ENCODE data around the gene SND1. TPM values are rescaled to one million over a fixed set of nuclear protein-coding genes. Genes with fewer than 3 reads are reported as not detected.

Gene SND1
- total RNA-seq, 2 donors from 2014 or later = 246 to 256 TPM

GRCh38 chr7:127974446-127975035 lies 322.5 kb downstream of the SND1 start:
- Mint-ChIP-seq H3K4me1 (peaks cover 9% of the 10 kb centered on the region), H3K9me3 (peaks cover 12% of the 10 kb centered on the region), H3K27ac (no peak overlapping the region), H3K4me3 (no peak overlapping the region), H3K27me3 (no peaks in the 10 kb centered on the region), H3K36me3 (ENCODE audit: low read depth) (peaks cover 74% of the 10 kb centered on the region)
- no peak for ATAC-seq (replicated peaks)

DNA sequence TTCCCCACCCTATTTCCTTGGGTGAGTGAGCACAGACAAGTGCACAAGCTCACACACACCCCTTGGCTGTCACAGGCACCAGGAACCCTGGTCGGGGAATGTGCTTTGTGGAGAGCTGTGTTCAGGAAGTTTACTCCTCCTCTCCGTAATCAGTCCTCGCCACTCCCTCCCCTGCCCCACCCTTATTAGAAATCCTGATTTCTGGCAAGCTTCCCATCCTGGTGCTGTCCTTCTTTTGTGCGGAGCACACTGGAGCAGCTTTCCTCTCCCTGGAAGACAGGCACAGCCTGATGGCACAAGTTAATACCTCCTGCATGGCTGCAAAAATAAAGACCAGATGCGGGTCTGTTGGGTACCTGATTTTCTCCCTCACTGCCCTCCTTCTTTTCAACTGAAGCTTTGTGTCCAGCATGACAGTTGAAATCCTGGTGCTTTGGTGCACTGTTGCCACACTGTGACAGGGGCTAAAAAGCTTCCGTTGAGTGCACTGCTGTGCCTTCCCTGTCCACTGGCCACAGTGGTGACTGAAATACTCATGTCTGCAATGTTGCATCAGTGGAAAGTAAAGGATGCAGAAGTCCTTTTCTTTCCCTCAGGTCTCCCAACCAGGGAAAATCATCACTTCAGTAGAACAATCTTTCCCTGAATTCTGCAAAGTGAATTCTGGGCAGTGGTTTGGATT lies 324.2 kb downstream of the SND1 start:
- H3K4me3 Mint-ChIP-seq = no peak overlapping the region
- no peak overlapping the region for H3K27ac Mint-ChIP-seq
- H3K4me1 Mint-ChIP-seq = peaks cover 9% of the 10 kb centered on the region
- ATAC-seq (replicated peaks) = no peak
- peaks cover 73% of the 10 kb centered on the region for H3K36me3 Mint-ChIP-seq (ENCODE audit: low read depth)
- H3K9me3 Mint-ChIP-seq = peaks cover 12% of the 10 kb centered on the region
- no peaks in the 10 kb centered on the region for H3K27me3 Mint-ChIP-seq

- Mint-ChIP-seq H3K9me3 (peaks cover 12% of the 10 kb centered on the region), H3K27me3 (no peaks in the 10 kb centered on the region), H3K4me1 (peaks cover 9% of the 10 kb centered on the region), H3K4me3 (no peak overlapping the region), H3K36me3 (ENCODE audit: low read depth) (peaks cover 67% of the 10 kb centered on the region), H3K27ac (no peak overlapping the region)
- ATAC-seq (replicated peaks) = no peak
Measured at GRCh38 chr7:127976738-127977120, 324.7 kb downstream of the SND1 start.

DNA sequence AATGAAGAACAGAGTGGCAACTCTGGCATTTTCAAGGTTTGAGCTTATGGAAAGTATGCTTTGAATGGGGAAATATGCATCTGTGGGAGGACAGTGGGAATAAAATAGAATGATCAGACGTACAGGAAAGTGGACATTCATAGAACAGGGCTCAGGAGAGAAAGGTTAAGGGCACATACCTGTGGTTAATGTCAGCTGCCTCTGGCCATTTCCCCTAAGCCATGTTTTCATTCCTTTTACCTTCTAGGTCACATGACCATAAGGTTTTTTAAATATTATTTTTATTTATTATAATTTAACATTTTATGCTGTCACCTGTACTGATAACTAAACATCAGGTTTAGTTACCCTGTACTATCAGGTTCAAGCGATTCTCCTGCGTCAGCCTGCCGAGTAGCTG lies 326.4 kb downstream of the SND1 start:
- Mint-ChIP-seq H3K9me3 (peaks cover 12% of the 10 kb centered on the region), H3K4me1 (peaks cover 4% of the 10 kb centered on the region), H3K27ac (no peak overlapping the region), H3K4me3 (no peak overlapping the region), H3K36me3 (ENCODE audit: low read depth) (peaks cover 54% of the 10 kb centered on the region), H3K27me3 (no peaks in the 10 kb centered on the region)
- ATAC-seq (replicated peaks) = no peak

DNA sequence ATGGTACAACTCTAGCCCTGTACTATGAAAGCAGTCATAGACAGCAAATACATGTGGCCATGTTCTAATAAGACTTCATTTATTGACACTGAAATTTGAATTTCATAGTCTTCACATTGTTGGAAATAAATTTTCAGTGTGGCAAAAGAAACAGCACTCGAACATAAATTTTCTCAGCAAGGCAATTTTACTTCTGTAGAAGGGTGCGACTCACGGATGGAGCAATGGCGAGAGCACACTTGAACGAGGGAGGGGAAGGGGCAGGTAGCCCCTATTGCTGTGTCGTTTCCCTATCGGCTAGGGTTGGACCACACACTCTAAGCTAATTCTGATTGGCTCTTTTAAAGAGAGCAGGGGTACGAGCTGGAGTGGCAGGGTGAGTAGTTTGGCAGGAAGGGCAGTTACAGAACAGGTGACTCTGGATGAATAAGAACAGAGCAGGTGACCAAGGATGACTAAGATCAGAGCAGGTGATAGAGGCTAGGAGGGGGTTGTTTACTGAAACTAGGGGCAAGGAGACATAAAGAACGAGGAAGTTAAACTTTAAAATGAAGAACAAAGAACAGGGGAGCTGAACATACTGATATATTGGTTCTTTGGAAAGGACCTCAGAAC lies 327.2 kb downstream of the SND1 start:
- Mint-ChIP-seq H3K4me1 (peaks cover 11% of the 10 kb centered on the region), H3K36me3 (ENCODE audit: low read depth) (peaks cover 56% of the 10 kb centered on the region), H3K27ac (no peak overlapping the region), H3K27me3 (no peaks in the 10 kb centered on the region), H3K4me3 (no peak overlapping the region), H3K9me3 (peaks cover 12% of the 10 kb centered on the region)
- ATAC-seq (replicated peaks) = no peak

DNA sequence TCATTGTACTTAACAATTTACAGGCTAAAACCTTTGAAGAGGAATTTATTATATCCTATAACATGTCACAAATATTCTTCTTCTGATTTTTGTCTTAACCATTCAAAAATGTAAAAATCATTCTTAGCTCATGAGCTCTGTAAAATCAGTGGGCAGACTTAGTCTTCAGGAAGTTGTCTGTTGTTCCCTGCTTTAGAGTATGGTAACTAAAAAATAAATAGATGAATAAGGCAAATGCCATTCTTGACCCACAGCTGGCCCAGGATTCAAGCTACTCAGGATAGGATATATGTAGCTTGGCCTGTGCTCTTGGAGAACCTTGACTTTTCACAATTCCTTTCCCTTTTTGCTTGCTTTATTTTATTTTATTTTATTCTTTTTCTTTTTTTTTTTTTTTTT lies 327.7 kb downstream of the SND1 start:
- ATAC-seq (replicated peaks) = no peak
- H3K9me3 Mint-ChIP-seq = peaks cover 12% of the 10 kb centered on the region
- no peak overlapping the region for H3K27ac Mint-ChIP-seq
- H3K36me3 Mint-ChIP-seq (ENCODE audit: low read depth) = peaks cover 58% of the 10 kb centered on the region
- no peaks in the 10 kb centered on the region for H3K27me3 Mint-ChIP-seq
- H3K4me3 Mint-ChIP-seq = no peak overlapping the region
- H3K4me1 Mint-ChIP-seq = peaks cover 15% of the 10 kb centered on the region

GRCh38 chr7:127980901-127981300 lies 328.9 kb downstream of the SND1 start:
- H3K4me1 Mint-ChIP-seq = peaks cover 15% of the 10 kb centered on the region
- ATAC-seq (replicated peaks) = no peak
- H3K4me3 Mint-ChIP-seq = no peak overlapping the region
- peaks cover 12% of the 10 kb centered on the region for H3K9me3 Mint-ChIP-seq
- H3K27me3 Mint-ChIP-seq = no peaks in the 10 kb centered on the region
- no peak overlapping the region for H3K27ac Mint-ChIP-seq
- H3K36me3 Mint-ChIP-seq (ENCODE audit: low read depth) = peaks cover 52% of the 10 kb centered on the region

DNA sequence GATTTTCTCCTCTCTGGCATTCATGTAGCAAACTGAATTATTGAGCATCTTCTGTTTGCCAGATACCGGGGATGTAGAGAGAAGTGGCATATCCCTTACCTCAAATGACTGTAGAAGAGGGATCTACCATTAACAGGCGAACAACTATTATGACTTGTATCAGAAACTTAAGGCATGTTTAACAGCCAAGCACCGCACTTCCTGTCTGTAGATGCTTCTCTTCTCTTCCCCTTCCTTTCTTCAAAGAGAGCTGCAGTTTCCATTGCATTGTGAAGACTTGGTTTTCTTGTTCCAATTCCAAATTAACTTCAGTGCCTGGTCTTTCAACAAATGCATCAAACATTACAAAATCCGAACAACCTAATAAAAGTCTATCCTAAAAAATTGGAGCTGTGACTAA lies 330.0 kb downstream of the SND1 start:
- no peak overlapping the region for H3K4me3 Mint-ChIP-seq
- no peak overlapping the region for H3K27ac Mint-ChIP-seq
- ATAC-seq (replicated peaks) = no peak
- peaks cover 41% of the 10 kb centered on the region for H3K36me3 Mint-ChIP-seq (ENCODE audit: low read depth)
- no peaks in the 10 kb centered on the region for H3K27me3 Mint-ChIP-seq
- H3K4me1 Mint-ChIP-seq = peaks cover 15% of the 10 kb centered on the region
- peaks cover 12% of the 10 kb centered on the region for H3K9me3 Mint-ChIP-seq

GRCh38 chr7:127983804-127984332 lies 331.9 kb downstream of the SND1 start:
- peak; percentile 86 for ATAC-seq (replicated peaks)
- Mint-ChIP-seq H3K27me3 (no peaks in the 10 kb centered on the region), H3K4me1 (peaks cover 15% of the 10 kb centered on the region), H3K4me3 (no peak overlapping the region), H3K36me3 (ENCODE audit: low read depth) (peaks cover 40% of the 10 kb centered on the region), H3K27ac (peak overlapping the region; percentile 10), H3K9me3 (no peaks in the 10 kb centered on the region)

DNA sequence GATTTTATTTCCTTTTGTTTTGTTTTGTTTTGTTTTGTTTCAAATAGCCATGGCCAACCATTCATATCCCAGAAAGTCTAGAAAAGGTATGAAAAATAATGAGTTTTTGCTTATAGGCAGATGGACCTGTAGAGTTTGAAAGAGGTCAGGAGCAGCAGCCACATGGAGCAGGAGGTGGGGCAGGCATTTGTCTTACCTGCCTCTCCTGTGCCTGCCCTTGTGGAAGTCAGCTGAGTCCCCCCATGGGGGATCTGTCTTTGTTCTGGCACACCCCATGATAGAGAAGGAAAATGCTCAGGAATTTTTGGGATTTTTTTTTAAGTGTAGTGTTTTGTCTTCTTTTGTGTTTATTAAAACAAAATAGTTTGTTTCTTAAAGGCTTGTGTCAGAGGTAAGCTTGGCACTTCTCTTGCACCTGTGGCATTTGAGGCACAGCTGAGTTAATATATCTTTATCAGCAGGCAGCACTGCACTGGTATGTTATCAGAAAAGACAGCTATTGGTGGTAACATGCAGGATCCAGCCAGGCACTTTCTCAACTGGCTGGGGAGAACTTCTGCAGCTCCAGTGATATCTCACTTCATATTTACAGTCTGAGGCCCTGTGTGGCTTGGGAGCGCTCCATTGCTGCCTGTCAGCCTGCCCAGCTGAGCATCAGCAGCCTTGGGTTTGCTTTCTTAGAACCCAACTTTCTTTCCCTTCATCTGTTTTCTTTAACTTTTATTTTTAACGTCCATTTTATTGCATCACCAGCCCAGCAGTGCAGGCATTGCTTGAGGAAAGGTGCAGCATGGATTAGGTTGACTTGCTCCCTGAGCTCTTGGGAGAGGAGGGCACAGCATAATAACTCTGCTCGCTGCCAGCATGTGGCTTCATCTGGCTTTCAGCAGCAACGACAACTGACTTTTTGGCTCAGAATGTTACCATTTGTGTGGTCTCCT lies 334.9 kb downstream of the SND1 start:
- no peak for ATAC-seq (replicated peaks)
- H3K27ac Mint-ChIP-seq = peak overlapping the region; percentile 20
- no peak overlapping the region for H3K4me3 Mint-ChIP-seq

DNA sequence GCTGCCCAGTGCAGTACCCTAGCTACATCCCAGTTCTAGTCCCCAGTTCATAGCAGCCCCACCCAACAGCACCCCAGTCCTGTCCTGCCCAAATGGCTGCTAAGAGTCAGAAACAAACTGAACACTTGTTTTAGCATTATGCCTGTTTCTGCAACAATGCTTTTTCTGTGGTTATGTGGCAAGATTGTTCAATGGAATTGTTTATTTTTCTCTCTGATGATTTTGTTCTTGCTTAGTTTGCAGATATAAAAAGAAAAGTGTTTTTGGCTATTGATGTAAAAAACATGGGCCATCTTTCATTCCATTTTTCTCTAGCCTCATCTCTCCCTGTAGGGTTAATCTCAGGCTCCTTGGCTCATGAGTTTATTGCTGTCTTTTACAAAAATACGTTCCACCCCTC lies 336.8 kb downstream of the SND1 start:
- no peak for ATAC-seq (replicated peaks)
- H3K4me1 Mint-ChIP-seq = peaks cover 13% of the 10 kb centered on the region
- no peaks in the 10 kb centered on the region for H3K27me3 Mint-ChIP-seq

More for the DNA sequence above, 334.9 kb downstream of the SND1 start:
- Mint-ChIP-seq H3K9me3 (no peaks in the 10 kb centered on the region), H3K27me3 (no peaks in the 10 kb centered on the region), H3K36me3 (ENCODE audit: low read depth) (peaks cover 60% of the 10 kb centered on the region), H3K4me1 (peaks cover 16% of the 10 kb centered on the region)

DNA sequence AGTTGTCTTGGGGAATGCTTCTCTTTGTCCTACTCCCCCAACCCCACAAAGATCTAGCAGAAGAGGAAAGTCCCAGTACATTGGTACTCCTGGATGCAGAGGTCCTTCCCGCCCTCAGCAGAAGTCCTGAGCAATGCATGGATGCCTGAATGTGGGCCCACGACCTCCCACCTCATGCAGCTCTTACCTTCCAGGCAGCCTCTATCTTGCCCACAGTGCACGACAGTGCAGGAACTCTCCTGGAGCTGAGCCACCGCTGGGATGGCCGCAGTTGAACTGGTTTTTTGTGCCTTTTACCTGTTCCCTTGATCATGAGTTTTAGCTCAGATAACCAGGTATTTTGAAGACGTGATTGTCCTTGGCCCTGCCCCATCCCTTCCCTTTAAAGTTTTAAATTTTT lies 341.3 kb downstream of the SND1 start:
- Mint-ChIP-seq H3K36me3 (ENCODE audit: low read depth) (peaks cover 96% of the 10 kb centered on the region), H3K27me3 (no peaks in the 10 kb centered on the region), H3K27ac (no peak overlapping the region), H3K9me3 (no peaks in the 10 kb centered on the region), H3K4me3 (no peak overlapping the region), H3K4me1 (peaks cover 14% of the 10 kb centered on the region)
- ATAC-seq (replicated peaks) = no peak

More for the DNA sequence above, 336.8 kb downstream of the SND1 start:
- Mint-ChIP-seq H3K27ac (no peak overlapping the region), H3K9me3 (no peaks in the 10 kb centered on the region), H3K36me3 (ENCODE audit: low read depth) (peaks cover 79% of the 10 kb centered on the region), H3K4me3 (no peak overlapping the region)

GRCh38 chr7:127993987-127994386 lies 342.0 kb downstream of the SND1 start:
- H3K27ac Mint-ChIP-seq = no peak overlapping the region
- no peaks in the 10 kb centered on the region for H3K27me3 Mint-ChIP-seq
- peaks cover 96% of the 10 kb centered on the region for H3K36me3 Mint-ChIP-seq (ENCODE audit: low read depth)
- H3K4me1 Mint-ChIP-seq = peaks cover 14% of the 10 kb centered on the region
- H3K9me3 Mint-ChIP-seq = no peaks in the 10 kb centered on the region
- no peak overlapping the region for H3K4me3 Mint-ChIP-seq
- ATAC-seq (replicated peaks) = no peak

Measured in activated T-helper 17 cell treated with anti-CD3 and anti-CD28 coated beads, Interleukin-2, amount 50 U/mL, for 72 hours (primary cell).